CD8-positive, alpha-beta memory T cell (primary cell): ENCODE data around the gene GFY. TPM values are rescaled to one million over a fixed set of nuclear protein-coding genes. Genes with fewer than 3 reads are reported as not detected.

Experiments
- CTCF ChIA-PET: fragments of 350-600 bp; sonication (Branson Sonifier 250); formaldehyde crosslinking; loops from one replicate; lab custom pipeline; 2021; ENCODE audit warnings: antibody characterized with exemption; lab: Charles Lee
- POLR2A ChIA-PET: fragments of 350-600 bp; sonication (Branson Sonifier 250); formaldehyde crosslinking; loops from one replicate; lab custom pipeline; 2021; ENCODE audit warnings: antibody characterized with exemption; lab: Charles Lee
- DNase-seq, 5 donors: peaks; one replicate each; pipeline versions ENCODE4 v3.0.0 to v3.0.0-alpha.2; 2020 to 2022; ENCODE audit warnings: mixed read lengths in 1 of 5
- H3K27ac ChIP-seq: one replicate; pipeline ENCODE4 v1.7.0; 2013; ENCODE audit warnings: low read depth, mild to moderate bottlenecking, low read length, moderate library complexity
- H3K27me3 ChIP-seq: 2 replicates; pipeline ENCODE4 v1.7.0; 2013; ENCODE audit warnings: low read length, mild to moderate bottlenecking; ENCODE audit not compliant: insufficient read depth, poor library complexity, severe bottlenecking
- H3K36me3 ChIP-seq: 2 replicates; pipeline ENCODE4 v1.7.0; 2013; ENCODE audit warnings: mild to moderate bottlenecking, low read length, moderate library complexity; ENCODE audit not compliant: insufficient read depth
- H3K4me1 ChIP-seq: 2 replicates; pipeline ENCODE4 v1.7.0; 2013; ENCODE audit warnings: mild to moderate bottlenecking, low read length, moderate library complexity; ENCODE audit not compliant: insufficient read depth
- H3K4me3 ChIP-seq: 2 replicates; pipeline ENCODE4 v1.7.0; 2013; ENCODE audit warnings: mild to moderate bottlenecking, low read length
- H3K9me3 ChIP-seq: 2 replicates; pipeline ENCODE4 v1.7.0; 2013; ENCODE audit warnings: mild to moderate bottlenecking, low read length
- H3K27ac Mint-ChIP-seq, 8 donors: one replicate each; pipeline ENCODE4 v1.8.0; 2020 to 2021; ENCODE audit warnings: mixed read lengths in 8 of 8, mild to moderate bottlenecking in 6 of 8, inconsistent platforms in 3 of 8, moderate library complexity in 3 of 8
- H3K27me3 Mint-ChIP-seq, 2 donors: one replicate each; pipeline ENCODE4 v1.8.0; 2020 to 2021; ENCODE audit warnings: mixed read lengths in 2 of 2, mild to moderate bottlenecking in 1 of 2, moderate library complexity in 1 of 2
- H3K36me3 Mint-ChIP-seq, 3 donors: one replicate each; pipeline ENCODE4 v1.8.0; 2020 to 2021; ENCODE audit warnings: mixed read lengths in 3 of 3, inconsistent platforms in 1 of 3, mild to moderate bottlenecking in 1 of 3
- H3K4me1 Mint-ChIP-seq, 3 donors: one replicate each; pipeline ENCODE4 v1.8.0; 2020 to 2021; ENCODE audit warnings: mixed read lengths in 3 of 3, inconsistent platforms in 1 of 3, mild to moderate bottlenecking in 1 of 3
- H3K4me3 Mint-ChIP-seq, 7 donors: one replicate each; pipeline ENCODE4 v1.8.0; 2020 to 2021; ENCODE audit warnings: mixed read lengths in 7 of 7, mild to moderate bottlenecking in 6 of 7, moderate library complexity in 4 of 7, inconsistent platforms in 2 of 7
- H3K9me3 Mint-ChIP-seq, 5 donors: one replicate each; pipeline ENCODE4 v1.8.0; 2020 to 2022; ENCODE audit warnings: mixed read lengths in 5 of 5, mild to moderate bottlenecking in 3 of 5, moderate library complexity in 2 of 5, inconsistent platforms in 1 of 5
- polyA plus RNA-seq: library from polyadenylated mRNA; unstranded; fragments of 300-500 nt; fragmentation: Illumina TruSeq; gene quantifications from one replicate; pipeline ENCODE4 v1.2.3, GENCODE V29; 2021
- total RNA-seq, 2 experiments: library from RNA; stranded (reverse); gene quantifications; one replicate each; pipeline ENCODE4 v1.2.3, GENCODE V29; 2021

The GFY gene
- total RNA-seq = not detected
- polyA plus RNA-seq = not detected

- H3K27me3 Mint-ChIP-seq = peaks cover 83 to 90% of the 10 kb centered on the region in 2 donors
- POLR2A ChIA-PET = no interaction called here
- no peaks in the 10 kb centered on the region for H3K9me3 Mint-ChIP-seq
- no peaks in the 10 kb centered on the region for H3K36me3 Mint-ChIP-seq
- peaks cover 88% of the 10 kb centered on the region for H3K27me3 ChIP-seq
- CTCF ChIA-PET = interaction anchor here (0.7 to 1.8 kb wide), 2 partner anchors 17 to 33 kb away, joined by 3 to 4 read pairs; no protein-coding TSS in a partner anchor
- no peak within 1 kb of the TSS for H3K27ac ChIP-seq
- H3K4me1 ChIP-seq = peaks cover 54% of the 10 kb centered on the region
- peak within 1 kb of the TSS in 2 of 8 donors; percentile 32 to 61 for H3K27ac Mint-ChIP-seq
- DNase-seq = no peak
- H3K36me3 ChIP-seq = no peaks in the 10 kb centered on the region
- peaks cover 57 to 81% (median 58%) of the 10 kb centered on the region in 3 donors for H3K4me1 Mint-ChIP-seq
- no peaks in the 10 kb centered on the region for H3K9me3 ChIP-seq
- peak within 1 kb of the TSS in 4 of 7 donors; percentile 13 to 74 (median 34) for H3K4me3 Mint-ChIP-seq
- H3K4me3 ChIP-seq = no peak within 1 kb of the TSS
These were observed at the start of gene GFY for GRCh38 chr19:49425178-49425577. GFY (plus strand) TSS chr19:49425388; CDS start chr19:49426431, 1,043 bp downstream.

- no peaks in the 10 kb centered on the region for H3K36me3 ChIP-seq
- Mint-ChIP-seq H3K4me1 (no peaks in the 10 kb centered on the region), H3K27me3 (peaks cover 17 to 36% of the 10 kb centered on the region in 2 donors), H3K36me3 (peaks cover 0 to 12% (median 0%) of the 10 kb centered on the region in 3 donors), H3K4me3 (no peak overlapping the region), H3K27ac (peak overlapping the region in 1 of 8 donors; percentile 56), H3K9me3 (peaks cover 8 to 15% (median 11%) of the 10 kb centered on the region in 5 donors)
- ChIA-PET POLR2A (no interaction called here), CTCF (no interaction called here)
- H3K27me3 ChIP-seq = peaks cover 3% of the 10 kb centered on the region
- H3K9me3 ChIP-seq = no peaks in the 10 kb centered on the region
- H3K4me3 ChIP-seq = no peak overlapping the region
- no peak overlapping the region for H3K27ac ChIP-seq
- no peak for DNase-seq
- no peaks in the 10 kb centered on the region for H3K4me1 ChIP-seq
These were observed 46.7 kb upstream of the GFY start for GRCh38 chr19:49378512-49378911.

DNA sequence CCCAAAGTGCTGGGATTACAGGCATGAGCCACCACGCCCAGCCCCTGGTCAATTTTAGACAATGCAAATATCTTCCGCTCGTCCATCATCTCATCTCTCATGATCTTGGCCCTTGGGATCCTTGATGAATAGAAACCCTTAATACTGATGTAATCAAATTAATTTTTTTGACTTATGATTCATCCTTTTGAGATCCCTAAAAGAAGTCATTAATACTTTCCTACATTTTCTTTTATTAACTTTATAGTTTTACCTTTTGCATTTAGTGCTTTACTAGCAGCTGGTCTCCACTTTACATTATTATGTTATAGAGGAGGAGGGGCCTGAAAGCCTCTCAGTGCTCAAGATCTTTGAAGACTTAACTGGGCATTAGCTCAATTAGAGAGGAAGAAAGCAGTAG is 44.8 kb upstream of the GFY start:
- ChIA-PET POLR2A (no interaction called here), CTCF (interaction anchor here (1.0 kb wide), 1 partner anchor 11 kb away, joined by 6 read pairs; no protein-coding TSS in a partner anchor)
- Histone ChIP-seq H3K27me3 (peaks cover 3% of the 10 kb centered on the region), H3K4me1 (no peaks in the 10 kb centered on the region), H3K4me3 (no peak overlapping the region), H3K36me3 (no peaks in the 10 kb centered on the region), H3K9me3 (no peaks in the 10 kb centered on the region), H3K27ac (no peak overlapping the region)
- Mint-ChIP-seq H3K9me3 (peaks cover 8 to 15% (median 11%) of the 10 kb centered on the region in 5 donors), H3K27me3 (peaks cover 16 to 33% of the 10 kb centered on the region in 2 donors), H3K4me3 (no peak overlapping the region), H3K36me3 (peaks cover 0 to 12% (median 0%) of the 10 kb centered on the region in 3 donors), H3K4me1 (no peaks in the 10 kb centered on the region), H3K27ac (no peak overlapping the region)
- DNase-seq = no peak

GRCh38 chr19:49382639-49383038 is 42.5 kb upstream of the GFY start:
- ChIA-PET POLR2A (no interaction called here), CTCF (no interaction called here)
- Mint-ChIP-seq H3K4me1 (peaks cover 0 to 4% (median 2%) of the 10 kb centered on the region in 3 donors), H3K27me3 (peaks cover 7 to 25% of the 10 kb centered on the region in 2 donors), H3K4me3 (no peak overlapping the region), H3K27ac (no peak overlapping the region), H3K9me3 (peaks cover 8 to 15% (median 11%) of the 10 kb centered on the region in 5 donors), H3K36me3 (peaks cover 0 to 12% (median 0%) of the 10 kb centered on the region in 3 donors)
- Histone ChIP-seq H3K9me3 (no peaks in the 10 kb centered on the region), H3K36me3 (no peaks in the 10 kb centered on the region), H3K27ac (no peak overlapping the region), H3K4me3 (no peak overlapping the region), H3K27me3 (peaks cover 3% of the 10 kb centered on the region), H3K4me1 (no peaks in the 10 kb centered on the region)
- DNase-seq = no peak

- Mint-ChIP-seq H3K36me3 (peaks cover 0 to 10% (median 0%) of the 10 kb centered on the region in 3 donors), H3K4me3 (no peak overlapping the region), H3K9me3 (peaks cover 8 to 15% (median 11%) of the 10 kb centered on the region in 5 donors), H3K4me1 (peaks cover 0 to 10% (median 8%) of the 10 kb centered on the region in 3 donors), H3K27ac (no peak overlapping the region), H3K27me3 (peaks cover 7 to 22% of the 10 kb centered on the region in 2 donors)
- H3K4me3 ChIP-seq = no peak overlapping the region
- H3K27ac ChIP-seq = no peak overlapping the region
- H3K4me1 ChIP-seq = no peaks in the 10 kb centered on the region
- H3K9me3 ChIP-seq = no peaks in the 10 kb centered on the region
- H3K36me3 ChIP-seq = no peaks in the 10 kb centered on the region
- peaks cover 3% of the 10 kb centered on the region for H3K27me3 ChIP-seq
- ChIA-PET POLR2A (interaction anchor here (0.7 kb wide), 1 partner anchor 87 kb away, joined by 3 read pairs; no protein-coding TSS in a partner anchor), CTCF (no interaction called here)
- DNase-seq = no peak
These were observed 41.6 kb upstream of the GFY start for GRCh38 chr19:49383599-49383998.

- peak; percentile 74 to 95 (median 86) for DNase-seq
- Histone ChIP-seq H3K4me3 (no peak within 1 kb of the TSS), H3K4me1 (peaks cover 9% of the 10 kb centered on the region), H3K27me3 (no peaks in the 10 kb centered on the region), H3K36me3 (no peaks in the 10 kb centered on the region), H3K27ac (no peak within 1 kb of the TSS), H3K9me3 (no peaks in the 10 kb centered on the region)
- Mint-ChIP-seq H3K4me1 (peaks cover 11 to 20% (median 19%) of the 10 kb centered on the region in 3 donors), H3K36me3 (no peaks in the 10 kb centered on the region), H3K27me3 (peaks cover 0 to 5% of the 10 kb centered on the region in 2 donors), H3K27ac (peak within 1 kb of the TSS in 5 of 8 donors; percentile 58 to 84 (median 75)), H3K9me3 (no peaks in the 10 kb centered on the region), H3K4me3 (peak within 1 kb of the TSS in 6 of 7 donors; percentile 32 to 83 (median 56))
- CTCF ChIA-PET = no interaction called here
- POLR2A ChIA-PET = interaction anchor here (0.6 to 0.7 kb wide), 2 partner anchors 23 to 441 kb away, joined by 3 read pairs; no protein-coding TSS in a partner anchor
These were observed 37.2 kb upstream of the GFY start, which contains the start of gene KASH5 for GRCh38 chr19:49387936-49388372. KASH5 (plus strand) TSS chr19:49388249; CDS start chr19:49390884, 2,635 bp downstream.

GRCh38 chr19:49389406-49389805 is 35.8 kb upstream of the GFY start:
- peaks cover 11 to 20% (median 19%) of the 10 kb centered on the region in 3 donors for H3K4me1 Mint-ChIP-seq
- Histone ChIP-seq H3K27me3 (no peaks in the 10 kb centered on the region), H3K27ac (no peak overlapping the region), H3K4me3 (no peak overlapping the region), H3K36me3 (no peaks in the 10 kb centered on the region), H3K9me3 (no peaks in the 10 kb centered on the region), H3K4me1 (peaks cover 9% of the 10 kb centered on the region)
- no peak overlapping the region for H3K4me3 Mint-ChIP-seq
- H3K27me3 Mint-ChIP-seq = no peaks in the 10 kb centered on the region
- ChIA-PET POLR2A (no interaction called here), CTCF (interaction anchor here (0.6 to 3.1 kb wide), 4 partner anchors 54 to 86 kb away, joined by 3 to 35 read pairs (median 4); no protein-coding TSS in a partner anchor)
- no peaks in the 10 kb centered on the region for H3K36me3 Mint-ChIP-seq
- peak overlapping the region in 2 of 8 donors; percentile 7 to 71 for H3K27ac Mint-ChIP-seq
- H3K9me3 Mint-ChIP-seq = no peaks in the 10 kb centered on the region
- no peak for DNase-seq
